Astrocyte (in vitro differentiated cells and primary cell): ENCODE measurements around the gene MACO1.

Experiments used
- EZH2 ChIP-seq: IDR thresholded peaks from 2 replicates; pipeline ENCODE4 v1.6.1; 2012; ENCODE audit warnings: mild to moderate bottlenecking, low read length, inconsistent platforms; ENCODE audit not compliant: insufficient read depth
- TF ChIP-seq, protein P1 (sequence below): IDR thresholded peaks from 2 replicates; pipeline ENCODE4 v1.5.1; 2011; ENCODE audit warnings: low read depth, mild to moderate bottlenecking, inconsistent platforms, low read length, moderate library complexity; ENCODE audit not compliant: insufficient read depth

DNA sequence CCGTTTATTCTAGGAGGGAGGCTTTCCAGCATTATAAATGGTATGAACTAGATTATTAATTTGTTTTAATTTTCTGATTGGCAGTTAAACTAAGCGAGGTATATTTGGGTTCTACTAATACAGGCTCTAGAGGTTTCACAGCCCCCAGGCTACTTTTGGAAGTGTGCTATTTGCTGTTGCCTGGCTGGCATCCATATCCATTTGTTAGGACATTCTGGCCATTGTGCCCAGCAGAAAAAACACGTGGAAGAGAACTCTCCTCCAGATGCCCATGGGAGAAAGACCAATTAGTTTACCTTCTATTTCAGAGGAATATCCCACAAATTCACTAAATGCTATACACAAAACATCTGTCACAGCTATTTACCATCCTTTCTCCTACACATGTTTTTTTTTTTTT is 29.3 kb downstream of the MACO1 start:
- TF ChIP-seq, protein P1, sequence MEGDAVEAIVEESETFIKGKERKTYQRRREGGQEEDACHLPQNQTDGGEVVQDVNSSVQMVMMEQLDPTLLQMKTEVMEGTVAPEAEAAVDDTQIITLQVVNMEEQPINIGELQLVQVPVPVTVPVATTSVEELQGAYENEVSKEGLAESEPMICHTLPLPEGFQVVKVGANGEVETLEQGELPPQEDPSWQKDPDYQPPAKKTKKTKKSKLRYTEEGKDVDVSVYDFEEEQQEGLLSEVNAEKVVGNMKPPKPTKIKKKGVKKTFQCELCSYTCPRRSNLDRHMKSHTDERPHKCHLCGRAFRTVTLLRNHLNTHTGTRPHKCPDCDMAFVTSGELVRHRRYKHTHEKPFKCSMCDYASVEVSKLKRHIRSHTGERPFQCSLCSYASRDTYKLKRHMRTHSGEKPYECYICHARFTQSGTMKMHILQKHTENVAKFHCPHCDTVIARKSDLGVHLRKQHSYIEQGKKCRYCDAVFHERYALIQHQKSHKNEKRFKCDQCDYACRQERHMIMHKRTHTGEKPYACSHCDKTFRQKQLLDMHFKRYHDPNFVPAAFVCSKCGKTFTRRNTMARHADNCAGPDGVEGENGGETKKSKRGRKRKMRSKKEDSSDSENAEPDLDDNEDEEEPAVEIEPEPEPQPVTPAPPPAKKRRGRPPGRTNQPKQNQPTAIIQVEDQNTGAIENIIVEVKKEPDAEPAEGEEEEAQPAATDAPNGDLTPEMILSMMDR = no peak
- no peak for TF ChIP-seq EZH2
